Measurements from ENCODE around the gene ZFPM1.

Gene ZFPM1

DNA sequence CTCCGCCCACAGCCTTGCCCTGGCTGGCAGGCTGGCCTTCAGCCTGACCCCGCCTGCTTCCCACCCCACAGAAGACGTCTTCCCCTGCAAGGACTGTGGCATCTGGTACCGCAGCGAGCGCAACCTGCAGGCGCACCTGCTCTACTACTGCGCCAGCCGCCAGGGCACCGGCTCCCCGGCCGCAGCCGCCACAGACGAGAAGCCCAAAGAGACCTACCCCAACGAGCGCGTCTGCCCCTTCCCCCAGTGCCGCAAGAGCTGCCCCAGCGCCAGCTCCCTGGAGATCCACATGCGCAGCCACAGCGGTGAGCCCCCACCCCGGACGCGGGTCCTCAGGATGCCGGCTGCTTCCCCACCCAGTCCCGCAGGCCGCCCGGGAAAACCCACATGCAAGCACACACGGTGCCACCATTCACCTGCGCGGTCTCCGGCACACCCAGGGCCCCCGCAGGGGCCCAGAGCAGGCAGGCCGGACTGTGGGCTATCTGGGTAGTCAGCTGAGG is 78.9 kb downstream of the ZFPM1 start:
- H3K36me3 ChIP-seq (ENCODE audit: control insufficient read depth, insufficient read depth, low read length), result no peaks in the 10 kb centered on the region
- H3K4me2 ChIP-seq (ENCODE audit: low read length), result no peak overlapping the region
- H3K27ac ChIP-seq, result no peak overlapping the region
- no peak overlapping the region for H3K4me3 ChIP-seq (ENCODE audit: low read depth, low read length)
- TF ChIP-seq, protein P1, sequence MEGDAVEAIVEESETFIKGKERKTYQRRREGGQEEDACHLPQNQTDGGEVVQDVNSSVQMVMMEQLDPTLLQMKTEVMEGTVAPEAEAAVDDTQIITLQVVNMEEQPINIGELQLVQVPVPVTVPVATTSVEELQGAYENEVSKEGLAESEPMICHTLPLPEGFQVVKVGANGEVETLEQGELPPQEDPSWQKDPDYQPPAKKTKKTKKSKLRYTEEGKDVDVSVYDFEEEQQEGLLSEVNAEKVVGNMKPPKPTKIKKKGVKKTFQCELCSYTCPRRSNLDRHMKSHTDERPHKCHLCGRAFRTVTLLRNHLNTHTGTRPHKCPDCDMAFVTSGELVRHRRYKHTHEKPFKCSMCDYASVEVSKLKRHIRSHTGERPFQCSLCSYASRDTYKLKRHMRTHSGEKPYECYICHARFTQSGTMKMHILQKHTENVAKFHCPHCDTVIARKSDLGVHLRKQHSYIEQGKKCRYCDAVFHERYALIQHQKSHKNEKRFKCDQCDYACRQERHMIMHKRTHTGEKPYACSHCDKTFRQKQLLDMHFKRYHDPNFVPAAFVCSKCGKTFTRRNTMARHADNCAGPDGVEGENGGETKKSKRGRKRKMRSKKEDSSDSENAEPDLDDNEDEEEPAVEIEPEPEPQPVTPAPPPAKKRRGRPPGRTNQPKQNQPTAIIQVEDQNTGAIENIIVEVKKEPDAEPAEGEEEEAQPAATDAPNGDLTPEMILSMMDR (IDR thresholded peaks at IDR 0.05), result no peak
- H3K79me2 ChIP-seq, result no peaks in the 10 kb centered on the region
- H3K9ac ChIP-seq, result no peak overlapping the region
- no peak overlapping the region for H2AFZ ChIP-seq
- no peaks in the 10 kb centered on the region for H3K4me1 ChIP-seq
- H3K27me3 ChIP-seq (ENCODE audit: control insufficient read depth, insufficient read depth, low read length), result no peaks in the 10 kb centered on the region
- H3K9me3 ChIP-seq (ENCODE audit: control insufficient read depth, low read length), result no peaks in the 10 kb centered on the region

DNA sequence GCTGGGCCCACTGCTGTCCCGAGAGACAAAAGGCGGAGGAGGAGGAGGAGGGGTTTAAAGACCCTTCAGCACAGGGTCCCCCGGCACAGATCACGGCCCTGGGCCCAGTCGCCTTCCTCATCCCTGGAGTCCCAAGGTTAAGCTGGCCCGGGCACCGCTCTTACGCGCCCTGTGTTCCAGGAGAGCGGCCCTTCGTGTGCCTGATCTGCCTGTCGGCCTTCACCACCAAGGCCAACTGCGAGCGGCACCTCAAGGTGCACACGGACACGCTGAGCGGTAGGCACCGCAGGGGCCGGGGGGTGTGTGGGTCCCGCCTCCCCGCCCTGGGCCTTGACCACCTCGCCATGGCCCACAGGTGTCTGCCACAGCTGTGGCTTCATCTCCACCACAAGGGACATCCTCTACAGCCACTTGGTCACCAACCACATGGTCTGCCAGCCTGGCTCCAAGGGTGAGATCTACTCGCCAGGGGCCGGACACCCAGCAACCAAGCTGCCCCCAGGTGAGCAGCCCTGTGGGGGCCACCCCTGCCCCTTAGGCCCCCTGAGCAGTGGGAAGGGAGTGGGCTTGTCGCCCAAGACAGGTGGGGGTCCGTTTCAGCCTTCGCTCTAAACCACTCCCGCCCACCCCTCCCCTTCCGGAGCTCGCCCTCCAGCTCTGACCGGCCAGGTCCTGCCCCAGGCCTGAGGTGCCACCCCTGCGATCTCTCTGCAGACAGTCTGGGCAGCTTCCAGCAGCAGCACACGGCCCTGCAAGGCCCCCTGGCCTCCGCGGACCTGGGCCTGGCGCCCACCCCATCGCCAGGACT is 79.6 kb downstream of the ZFPM1 start:
- no peak overlapping the region for H3K9ac ChIP-seq
- no peak overlapping the region for H3K4me3 ChIP-seq (ENCODE audit: low read depth, low read length)
- H3K4me2 ChIP-seq (ENCODE audit: low read length), result no peak overlapping the region
- H3K4me1 ChIP-seq, result no peaks in the 10 kb centered on the region
- no peaks in the 10 kb centered on the region for H3K36me3 ChIP-seq (ENCODE audit: control insufficient read depth, insufficient read depth, low read length)
- no peak overlapping the region for H3K27ac ChIP-seq
- no peaks in the 10 kb centered on the region for H3K79me2 ChIP-seq
- TF ChIP-seq, protein P1 (IDR thresholded peaks at IDR 0.05), result no peak
- no peaks in the 10 kb centered on the region for H3K9me3 ChIP-seq (ENCODE audit: control insufficient read depth, low read length)
- H3K27me3 ChIP-seq (ENCODE audit: control insufficient read depth, insufficient read depth, low read length), result no peaks in the 10 kb centered on the region
- no peak overlapping the region for H2AFZ ChIP-seq

DNA sequence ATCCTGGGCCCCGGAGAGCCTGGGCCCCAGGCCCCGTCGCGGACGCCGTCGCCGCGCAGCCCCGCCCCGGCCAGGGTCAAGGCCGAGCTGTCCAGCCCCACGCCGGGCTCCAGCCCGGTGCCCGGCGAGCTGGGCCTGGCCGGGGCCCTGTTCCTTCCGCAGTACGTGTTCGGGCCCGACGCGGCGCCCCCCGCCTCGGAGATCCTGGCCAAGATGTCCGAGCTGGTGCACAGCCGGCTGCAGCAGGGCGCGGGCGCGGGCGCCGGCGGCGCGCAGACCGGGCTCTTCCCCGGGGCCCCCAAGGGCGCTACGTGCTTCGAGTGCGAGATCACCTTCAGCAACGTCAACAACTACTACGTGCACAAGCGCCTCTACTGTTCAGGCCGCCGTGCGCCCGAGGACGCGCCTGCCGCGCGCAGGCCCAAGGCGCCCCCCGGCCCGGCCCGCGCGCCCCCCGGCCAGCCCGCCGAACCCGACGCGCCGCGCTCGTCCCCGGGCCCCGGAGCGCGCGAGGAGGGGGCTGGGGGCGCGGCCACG is 80.4 kb downstream of the ZFPM1 start:
- no peak overlapping the region for H3K4me2 ChIP-seq (ENCODE audit: low read length)
- TF ChIP-seq, protein P1 (IDR thresholded peaks at IDR 0.05), result no peak
- no peaks in the 10 kb centered on the region for H3K27me3 ChIP-seq (ENCODE audit: control insufficient read depth, insufficient read depth, low read length)
- no peak overlapping the region for H3K27ac ChIP-seq
- no peaks in the 10 kb centered on the region for H3K9me3 ChIP-seq (ENCODE audit: control insufficient read depth, low read length)
- H3K9ac ChIP-seq, result no peak overlapping the region
- H3K4me1 ChIP-seq, result no peaks in the 10 kb centered on the region
- no peak overlapping the region for H3K4me3 ChIP-seq (ENCODE audit: low read depth, low read length)
- H2AFZ ChIP-seq, result no peak overlapping the region
- H3K79me2 ChIP-seq, result no peaks in the 10 kb centered on the region
- no peaks in the 10 kb centered on the region for H3K36me3 ChIP-seq (ENCODE audit: control insufficient read depth, insufficient read depth, low read length)

DNA sequence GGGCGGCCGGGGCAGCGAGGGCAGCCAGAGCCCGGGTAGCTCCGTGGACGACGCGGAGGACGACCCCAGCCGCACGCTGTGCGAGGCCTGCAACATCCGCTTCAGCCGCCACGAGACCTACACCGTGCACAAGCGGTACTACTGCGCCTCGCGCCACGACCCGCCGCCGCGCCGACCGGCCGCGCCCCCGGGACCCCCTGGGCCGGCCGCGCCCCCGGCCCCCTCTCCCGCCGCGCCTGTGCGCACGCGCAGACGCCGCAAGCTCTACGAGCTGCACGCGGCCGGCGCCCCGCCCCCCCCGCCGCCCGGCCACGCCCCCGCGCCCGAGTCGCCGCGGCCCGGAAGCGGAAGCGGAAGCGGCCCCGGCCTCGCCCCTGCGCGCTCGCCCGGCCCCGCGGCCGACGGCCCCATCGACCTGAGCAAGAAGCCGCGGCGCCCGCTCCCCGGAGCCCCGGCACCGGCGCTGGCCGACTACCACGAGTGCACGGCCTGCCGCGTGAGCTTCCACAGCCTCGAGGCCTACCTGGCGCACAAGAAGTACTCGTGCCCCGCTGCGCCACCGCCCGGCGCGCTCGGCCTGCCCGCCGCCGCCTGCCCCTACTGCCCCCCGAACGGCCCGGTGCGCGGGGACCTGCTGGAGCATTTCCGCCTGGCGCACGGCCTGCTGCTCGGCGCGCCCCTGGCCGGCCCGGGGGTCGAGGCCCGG is 81.0 kb downstream of the ZFPM1 start:
- H2AFZ ChIP-seq, result no peak overlapping the region
- H3K4me1 ChIP-seq, result no peaks in the 10 kb centered on the region
- H3K27me3 ChIP-seq (ENCODE audit: control insufficient read depth, insufficient read depth, low read length), result no peaks in the 10 kb centered on the region
- H3K9me3 ChIP-seq (ENCODE audit: control insufficient read depth, low read length), result no peaks in the 10 kb centered on the region
- no peaks in the 10 kb centered on the region for H3K79me2 ChIP-seq
- no peak overlapping the region for H3K27ac ChIP-seq
- no peak overlapping the region for H3K9ac ChIP-seq
- peak overlapping the region; percentile 60 for H3K4me2 ChIP-seq (ENCODE audit: low read length)
- peak overlapping the region; percentile 61 for H3K4me3 ChIP-seq (ENCODE audit: low read depth, low read length)
- H3K36me3 ChIP-seq (ENCODE audit: control insufficient read depth, insufficient read depth, low read length), result no peaks in the 10 kb centered on the region
- TF ChIP-seq, protein P1 (IDR thresholded peaks at IDR 0.05), result no peak

Data from parathyroid adenoma (tissue), 2 donors.